Stomach (tissue), 4 donors: Measurements from ENCODE around the gene ZBTB17.

Experiments used
- CTCF ChIP-seq, 7 experiments: fragments of 450-650 bp in 4 of 7; fragments of 200-600 bp in 3 of 7; sonication (generic) in 3 of 7; IDR thresholded peaks; one replicate each; pipeline ENCODE4 v1.5.1; 2016 to 2019; ENCODE audit warnings: antibody characterized with exemption in 7 of 7, control low read depth in 2 of 7, mild to moderate bottlenecking in 1 of 7
- EP300 ChIP-seq: sonication (generic); formaldehyde crosslinking; IDR thresholded peaks from one replicate; pipeline ENCODE4 v1.6.1; 2017; ENCODE audit warnings: antibody characterized with exemption
- POLR2A ChIP-seq, 4 donors: fragments of 450-650 bp; IDR thresholded peaks; one replicate each; pipeline ENCODE4 v1.6.1; 2016; ENCODE audit warnings: antibody characterized with exemption in 4 of 4, control low read depth in 2 of 4, mild to moderate bottlenecking in 1 of 4, moderate library complexity in 1 of 4
- POLR2AphosphoS5 ChIP-seq, 3 donors: sonication (generic); formaldehyde crosslinking; IDR thresholded peaks; one replicate each; pipeline ENCODE4 v1.6.1; 2016; ENCODE audit warnings: antibody characterized with exemption in 3 of 3

- TF ChIP-seq CTCF (IDR thresholded peaks at IDR 0.05) = no peak
- TF ChIP-seq POLR2AphosphoS5 (IDR thresholded peaks at IDR 0.05) = no peak
- TF ChIP-seq POLR2A (IDR thresholded peaks at IDR 0.05) = no peak
- no peak for TF ChIP-seq EP300
Observed at GRCh38 chr1:15963968-15964648, 11.8 kb downstream of the ZBTB17 start.
